PC-9 (cell line): Measurements from ENCODE around the gene UHRF1. TPM values are rescaled to one million over a fixed set of nuclear protein-coding genes. Genes with fewer than 3 reads are reported as not detected.

ENCODE experiments used
- BruUV-seq: library from RNA; stranded (reverse); fragments of 400-500 nt; replicated peaks from 2 replicates; lab custom pipeline; 2021; lab: Mats Ljungman, UMichigan
- CTCF ChIA-PET: fragments of 300-600 bp; sonication (Branson Sonifier 250); formaldehyde crosslinking; loops from one replicate; lab custom pipeline; 2022; ENCODE audit warnings: antibody characterized with exemption; lab: Charles Lee
- POLR2A ChIA-PET: fragments of 300-600 bp; sonication (Branson Sonifier 250); formaldehyde crosslinking; loops from one replicate; lab custom pipeline; 2022; ENCODE audit warnings: antibody characterized with exemption; ENCODE audit not compliant: unreplicated experiment; lab: Charles Lee
- DNase-seq, 2 experiments: peaks; one replicate each; pipeline versions ENCODE4 v3.0.0 to v3.0.0-alpha.2; 2015 to 2022; ENCODE audit warnings: mixed read lengths in 1 of 2
- H2AFZ ChIP-seq: fragments of 200-600 bp; sonication (generic); 2 replicates; pipeline ENCODE4 v1.8.1; 2017; ENCODE audit warnings: antibody characterized with exemption
- H3F3A ChIP-seq: fragments of 200-600 bp; sonication (generic); 2 replicates; pipeline ENCODE4 v1.8.1; 2017; ENCODE audit warnings: antibody characterized with exemption, mild to moderate bottlenecking, low read depth; ENCODE audit not compliant: insufficient read depth
- H3K27ac ChIP-seq: fragments of 200-600 bp; sonication (generic); 2 replicates; pipeline ENCODE4 v1.6.1; 2016; ENCODE audit warnings: mixed run types
- H3K27me3 ChIP-seq: fragments of 200-600 bp; sonication (generic); 2 replicates; pipeline ENCODE4 v1.6.1; 2016; ENCODE audit warnings: low read depth, mixed run types; ENCODE audit not compliant: insufficient read depth
- H3K36me3 ChIP-seq: fragments of 200-600 bp; sonication (generic); 2 replicates; pipeline ENCODE4 v1.6.1; 2016; ENCODE audit warnings: low read depth, mixed run types
- H3K4me1 ChIP-seq: fragments of 200-600 bp; sonication (generic); replicated peaks from 2 replicates; pipeline ENCODE4 v1.6.1; 2016; ENCODE audit warnings: mixed run types; ENCODE audit not compliant: insufficient read depth
- H3K4me2 ChIP-seq: fragments of 200-600 bp; sonication (generic); 2 replicates; pipeline ENCODE4 v1.6.1; 2017; ENCODE audit warnings: mixed run types
- H3K4me3 ChIP-seq: fragments of 200-600 bp; sonication (generic); 2 replicates; pipeline ENCODE4 v1.6.1; 2016; ENCODE audit warnings: mixed run types
- H3K79me2 ChIP-seq: fragments of 200-600 bp; sonication (generic); 2 replicates; pipeline ENCODE4 v1.6.1; 2017; ENCODE audit warnings: low read depth, mixed run types
- H3K9me2 ChIP-seq: fragments of 200-600 bp; sonication (generic); 2 replicates; pipeline ENCODE4 v1.8.1; 2017; ENCODE audit warnings: mild to moderate bottlenecking; ENCODE audit not compliant: insufficient read depth
- H3K9me3 ChIP-seq: fragments of 200-600 bp; sonication (generic); 2 replicates; pipeline ENCODE4 v1.8.1; 2016; ENCODE audit warnings: low read depth; ENCODE audit not compliant: insufficient read depth
- H4K20me1 ChIP-seq: fragments of 200-600 bp; sonication (generic); 2 replicates; pipeline ENCODE4 v1.8.1; 2017; ENCODE audit not compliant: insufficient read depth
- EZH2 ChIP-seq: fragments of 200-600 bp; sonication (generic); IDR thresholded peaks from 2 replicates; pipeline ENCODE4 v1.8.0; 2017; ENCODE audit warnings: antibody characterized with exemption, low read depth
- intact Hi-C: fragments of 100-400 bp; cut with micrococcal nuclease; formaldehyde crosslinking; loops from one replicate; pipeline ENCODE4 v1.10.0; 2022; ENCODE audit not compliant: unreplicated experiment
- total RNA-seq: library from RNA; stranded (reverse); gene quantifications from 2 replicates; pipeline ENCODE4 v1.2.3, GENCODE V29; 2021
- TF ChIP-seq, protein P1 (sequence below): fragments of 200-600 bp; sonication (generic); conservative IDR thresholded peaks from 2 replicates; pipeline ENCODE4 v1.6.1; 2017; ENCODE audit warnings: mixed run types, antibody characterized with exemption, mild to moderate bottlenecking, moderate library complexity

Gene UHRF1
- total RNA-seq, 1 experiment from 2014 or later, result 61.4 TPM

DNA sequence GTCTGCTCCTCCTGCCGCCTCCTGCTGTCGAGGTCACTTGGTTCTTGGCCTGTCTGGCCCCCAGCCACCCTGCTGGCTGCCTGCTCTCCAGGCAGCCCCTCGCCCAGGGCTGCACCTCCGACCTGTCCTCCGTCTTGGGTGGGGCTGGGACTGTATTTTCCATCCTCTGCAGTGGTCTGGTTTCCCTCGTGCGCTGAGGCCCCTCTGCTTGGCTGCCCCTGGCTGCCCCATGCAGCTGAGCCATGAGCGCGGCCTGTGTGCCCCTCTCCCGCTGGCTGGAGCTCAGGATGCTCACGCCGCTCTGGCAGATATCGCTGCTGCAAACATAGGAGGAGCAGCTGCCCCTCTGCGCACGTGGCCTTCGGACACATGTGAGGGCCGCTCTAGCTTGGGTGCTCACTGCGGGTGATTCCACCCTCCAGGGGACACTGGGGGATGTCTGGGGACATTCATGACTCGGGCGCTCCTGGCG, 14.0 kb downstream of the UHRF1 start:
- Histone ChIP-seq H3K79me2 (peaks cover 57% of the 10 kb centered on the region), H2AFZ (no peak overlapping the region), H3K27ac (no peak overlapping the region), H3K9me2 (no peaks in the 10 kb centered on the region), H3K27me3 (no peaks in the 10 kb centered on the region), H3K9me3 (no peaks in the 10 kb centered on the region), H3K4me3 (no peak overlapping the region), H3K4me1 (no peaks in the 10 kb centered on the region), H3K36me3 (no peaks in the 10 kb centered on the region), H3F3A (no peaks in the 10 kb centered on the region; the same call in 1 of the 2 replicates), H3K4me2 (no peak overlapping the region), H4K20me1 (no peaks in the 10 kb centered on the region)
- no TSS peak for BruUV-seq
- DNase-seq, result no peak
- intact Hi-C loops, result no loop called here
- TF ChIP-seq EZH2, result no peak
- TF ChIP-seq, protein P1, sequence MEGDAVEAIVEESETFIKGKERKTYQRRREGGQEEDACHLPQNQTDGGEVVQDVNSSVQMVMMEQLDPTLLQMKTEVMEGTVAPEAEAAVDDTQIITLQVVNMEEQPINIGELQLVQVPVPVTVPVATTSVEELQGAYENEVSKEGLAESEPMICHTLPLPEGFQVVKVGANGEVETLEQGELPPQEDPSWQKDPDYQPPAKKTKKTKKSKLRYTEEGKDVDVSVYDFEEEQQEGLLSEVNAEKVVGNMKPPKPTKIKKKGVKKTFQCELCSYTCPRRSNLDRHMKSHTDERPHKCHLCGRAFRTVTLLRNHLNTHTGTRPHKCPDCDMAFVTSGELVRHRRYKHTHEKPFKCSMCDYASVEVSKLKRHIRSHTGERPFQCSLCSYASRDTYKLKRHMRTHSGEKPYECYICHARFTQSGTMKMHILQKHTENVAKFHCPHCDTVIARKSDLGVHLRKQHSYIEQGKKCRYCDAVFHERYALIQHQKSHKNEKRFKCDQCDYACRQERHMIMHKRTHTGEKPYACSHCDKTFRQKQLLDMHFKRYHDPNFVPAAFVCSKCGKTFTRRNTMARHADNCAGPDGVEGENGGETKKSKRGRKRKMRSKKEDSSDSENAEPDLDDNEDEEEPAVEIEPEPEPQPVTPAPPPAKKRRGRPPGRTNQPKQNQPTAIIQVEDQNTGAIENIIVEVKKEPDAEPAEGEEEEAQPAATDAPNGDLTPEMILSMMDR, result no peak
- ChIA-PET POLR2A (no interaction called here), CTCF (no interaction called here)

DNA sequence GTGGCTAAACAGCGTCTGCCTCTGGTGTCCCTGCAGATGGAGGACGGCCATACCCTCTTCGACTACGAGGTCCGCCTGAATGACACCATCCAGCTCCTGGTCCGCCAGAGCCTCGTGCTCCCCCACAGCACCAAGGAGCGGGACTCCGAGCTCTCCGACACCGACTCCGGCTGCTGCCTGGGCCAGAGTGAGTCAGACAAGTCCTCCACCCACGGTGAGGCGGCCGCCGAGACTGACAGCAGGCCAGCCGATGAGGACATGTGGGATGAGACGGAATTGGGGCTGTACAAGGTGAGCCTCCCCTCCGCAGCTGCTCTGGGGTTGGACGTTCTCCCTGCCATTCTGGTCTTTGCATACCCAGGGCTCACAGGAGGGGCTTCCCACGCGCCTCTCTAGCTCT, 19.9 kb downstream of the UHRF1 start:
- ChIA-PET CTCF (no interaction called here), POLR2A (no interaction called here)
- no peak for DNase-seq
- no peak overlapping the region for H3K27ac ChIP-seq
- no peaks in the 10 kb centered on the region; the same call in 1 of the 2 replicates for H3F3A ChIP-seq
- H3K36me3 ChIP-seq, result no peaks in the 10 kb centered on the region
- no peaks in the 10 kb centered on the region for H3K4me1 ChIP-seq
- peaks cover 16% of the 10 kb centered on the region; the same call in 1 of the 2 replicates for H3K79me2 ChIP-seq
- no peak overlapping the region for H3K4me2 ChIP-seq
- no peaks in the 10 kb centered on the region for H3K27me3 ChIP-seq
- BruUV-seq, result no TSS peak
- no peaks in the 10 kb centered on the region for H4K20me1 ChIP-seq
- intact Hi-C loops, result no loop called here
- H2AFZ ChIP-seq, result no peak overlapping the region
- no peaks in the 10 kb centered on the region for H3K9me3 ChIP-seq
- no peak overlapping the region for H3K4me3 ChIP-seq
- TF ChIP-seq, protein P1, result no peak
- no peak for TF ChIP-seq EZH2
- H3K9me2 ChIP-seq, result no peaks in the 10 kb centered on the region

DNA sequence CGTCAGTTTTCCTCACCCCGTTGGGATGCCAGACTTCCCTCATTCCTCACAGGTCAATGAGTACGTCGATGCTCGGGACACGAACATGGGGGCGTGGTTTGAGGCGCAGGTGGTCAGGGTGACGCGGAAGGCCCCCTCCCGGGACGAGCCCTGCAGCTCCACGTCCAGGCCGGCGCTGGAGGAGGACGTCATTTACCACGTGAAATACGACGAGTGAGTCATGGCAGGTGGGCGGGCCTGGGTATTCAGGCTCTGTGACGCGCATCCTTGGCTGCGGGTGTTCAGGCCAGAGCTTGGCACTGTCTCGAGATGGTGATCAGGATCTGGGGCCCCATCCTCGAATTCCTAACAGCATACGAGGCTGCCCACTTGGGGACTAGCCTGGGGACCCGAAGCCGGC, 21.4 kb downstream of the UHRF1 start:
- H3K9me2 ChIP-seq, result no peaks in the 10 kb centered on the region
- no peaks in the 10 kb centered on the region for H3K36me3 ChIP-seq
- TF ChIP-seq EZH2, result no peak
- TF ChIP-seq, protein P1, result no peak
- BruUV-seq, result no TSS peak
- no peak overlapping the region for H3K4me3 ChIP-seq
- H3F3A ChIP-seq, result no peaks in the 10 kb centered on the region; the same call in 1 of the 2 replicates
- ChIA-PET CTCF (no interaction called here), POLR2A (no interaction called here)
- no peak for DNase-seq
- peaks cover 16% of the 10 kb centered on the region; the same call in 1 of the 2 replicates for H3K79me2 ChIP-seq
- no peaks in the 10 kb centered on the region for H3K9me3 ChIP-seq
- intact Hi-C loops, result no loop called here
- no peak overlapping the region for H2AFZ ChIP-seq
- H3K4me2 ChIP-seq, result no peak overlapping the region
- H3K27me3 ChIP-seq, result no peaks in the 10 kb centered on the region
- H3K27ac ChIP-seq, result no peak overlapping the region
- no peaks in the 10 kb centered on the region for H4K20me1 ChIP-seq
- H3K4me1 ChIP-seq, result no peaks in the 10 kb centered on the region
